Heart left ventricle (tissue), 16 donors: ENCODE measurements around the gene KERA. TPM values are rescaled to one million over a fixed set of nuclear protein-coding genes. Genes with fewer than 3 reads are reported as not detected.
A peak's percentile ranks its signal among the peaks of the same experiment; 100 is the strongest.
"Not testable (repeated sequence)": the region's sequence is repeated elsewhere in the genome, so short reads cannot be mapped to it uniquely, and the experiment has no call there.

Experiments
- ATAC-seq, 4 donors: fragments of 200-7000 bp; cut with Tn5 transposase; one replicate each; pipeline ENCODE4 v1.9.1; 2020 to 2022; ENCODE audit warnings: moderate library complexity in 4 of 4, mild to moderate bottlenecking in 3 of 4, moderate number of reproducible peaks in 1 of 4
- DNase-seq, 5 donors: peaks; one replicate each; pipeline ENCODE4 v3.0.0-alpha.2; 2020
- H3K27ac ChIP-seq, 12 donors: fragments of 200-600 bp; sonication (generic) in 4 of 12; one replicate each; pipeline versions ENCODE4 v1.5.0 to v1.8.0; 2016 to 2022; ENCODE audit warnings: mild to moderate bottlenecking in 2 of 12
- H3K27me3 ChIP-seq, 9 donors: fragments of 200-600 bp; sonication (generic) in 2 of 9; one replicate each; pipeline versions ENCODE4 v1.5.1 to v1.8.0; 2016 to 2022; ENCODE audit warnings: mild to moderate bottlenecking in 3 of 9
- H3K36me3 ChIP-seq, 9 donors: fragments of 200-600 bp; sonication (generic) in 2 of 9; one replicate each; pipeline versions ENCODE4 v1.5.0 to v1.8.0; 2018 to 2022; ENCODE audit warnings: mild to moderate bottlenecking in 2 of 9
- H3K4me1 ChIP-seq, 12 donors: fragments of 200-600 bp; sonication (generic) in 4 of 12; one replicate each; pipeline versions ENCODE4 v1.5.0 to v1.8.0; 2016 to 2022; ENCODE audit warnings: mild to moderate bottlenecking in 3 of 12
- H3K4me3 ChIP-seq, 12 donors: fragments of 200-600 bp; sonication (generic) in 4 of 12; one replicate each; pipeline versions ENCODE4 v1.5.0 to v1.8.0; 2017 to 2022; ENCODE audit warnings: mild to moderate bottlenecking in 9 of 12, moderate library complexity in 4 of 12
- H3K9me3 ChIP-seq, 12 donors: fragments of 200-600 bp; sonication (generic) in 4 of 12; one replicate each; pipeline versions ENCODE4 v1.5.0 to v1.8.0; 2016 to 2022; ENCODE audit warnings: mild to moderate bottlenecking in 1 of 12
- CTCF ChIP-seq, 12 donors: fragments of 200-600 bp; sonication (generic) in 4 of 12; IDR thresholded peaks; one replicate each; pipeline versions ENCODE4 v1.5.0 to v1.8.0; 2018 to 2022; ENCODE audit warnings: antibody characterized with exemption in 12 of 12, mild to moderate bottlenecking in 5 of 12
- POLR2A ChIP-seq, 2 donors: fragments of 450-650 bp; IDR thresholded peaks; one replicate each; pipeline ENCODE4 v1.6.1; 2017; ENCODE audit warnings: antibody characterized with exemption in 2 of 2, mild to moderate bottlenecking in 2 of 2, moderate library complexity in 2 of 2
- WGBS, 4 donors: extraction: QIAGEN DNeasy Blood & Tissue Kit in 2 of 4; methylation state at CpG; one replicate each; pipeline versions ENCODE4 v1.1.5 to v1.1.7; 2013 to 2018; 5-methylcytosine and 5-hydroxymethylcytosine counted together
- intact Hi-C, 10 donors: fragments of 100-400 bp; cut with DNase I; formaldehyde crosslinking; loops; one replicate each; pipeline versions ENCODE4 v1.11.1 to v1.14.2; 2022
- polyA plus RNA-seq, 2 donors: library from polyadenylated mRNA; stranded (reverse); fragments of 200-250 nt; gene quantifications; one replicate each; pipeline ENCODE4 v1.2.3, GENCODE V29; 2013
- total RNA-seq, 9 donors: library from RNA; depleted of rRNA in 2 of 9; stranded (reverse); fragments of >200 nt in 2 of 9; fragmentation: NEBNext Ultra II Directional in 3 of 9; extraction: Animal tissue kit (Norgen Biotek cat#: 25700) in 3 of 9; gene quantifications; one replicate each; pipeline versions ENCODE4 v1.1.0 to v1.2.4, GENCODE V29; 2016 to 2023
- donor health status: ischemic (EF 13 %, LVEDD 7.1; RV severe dilation, severe dysfunction).
- donor health status: healthy with polysubstance abuse.
- donor health status: DM: no; HTN: yes; CAD: no.
- donor health status: DM: no; HTN: no; CAD: no.
- donor health status: ischemic (EF 25% LVEDD 6.9; RV normal size, moderate dysfunction).
- donor health status: ischemic (EF 25% LVEDD 5.7; RV mildly dilated, moderate dysfunction).
- donor health status: healthy.
- donor health status: DM: yes; HTN: yes; CAD: no.
- donor health status: ischemic (EF 35%, LVEDD 5.7; RV mildly dilated, moderate dysfunction).
- donor health status: nonischemic (EF 11% LVEDD 7.7; RV severe dilation, severe dysfunction).
- donor health status: DM: yes; HTN: yes; CAD: no.
- donor health status: PGD.
- donor health status: ischemic (EF 29% LVEDD 5.4; RV normal size, mild dysfunction).
- donor health status: nonischemic (EF 23%, LVEDD 6.1; RV moderate dilation, normal function).

Gene KERA
- total and polyA plus RNA-seq, 11 donors, result not detected

GRCh38 chr12:91094957-91095356 is 37.1 kb upstream of the KERA start:
- H3K27ac ChIP-seq, result no peak overlapping the region
- DNase-seq (no peak), ATAC-seq (no peak)
- intact Hi-C loops, result loop anchor here in 1 of 10 donors (10.0 kb wide), 1 partner anchor 100 kb away; no protein-coding TSS in a partner anchor
- 74 to 92% (median 82%) methylated on average over 1 of the region's 1 CpG for WGBS, 4 donors
- peaks cover 0 to 22% (median 4%) of the 10 kb centered on the region in 12 donors for H3K9me3 ChIP-seq
- H3K36me3 ChIP-seq, result no peaks in the 10 kb centered on the region
- no peak overlapping the region for H3K4me3 ChIP-seq
- TF ChIP-seq CTCF (IDR thresholded peaks at IDR 0.05) (no peak), POLR2A (IDR thresholded peaks at IDR 0.05) (no peak)
- no peaks in the 10 kb centered on the region for H3K27me3 ChIP-seq
- peaks cover 0 to 3% (median 0%) of the 10 kb centered on the region in 12 donors for H3K4me1 ChIP-seq

- no peaks in the 10 kb centered on the region for H3K27me3 ChIP-seq
- peak overlapping the region in 3 of 12 donors; percentile 7 to 13 (median 9) for H3K4me3 ChIP-seq
- peaks cover 0 to 30% (median 10%) of the 10 kb centered on the region in 12 donors for H3K9me3 ChIP-seq
- intact Hi-C loops, result loop anchor here in 1 of 10 donors (10.0 kb wide), 1 partner anchor 99 kb away; no protein-coding TSS in a partner anchor
- TF ChIP-seq POLR2A (IDR thresholded peaks at IDR 0.05) (no peak), CTCF (IDR thresholded peaks at IDR 0.05) (no peak)
- no peak for DNase-seq
- no peak for ATAC-seq
- H3K27ac ChIP-seq, result no peak overlapping the region
- no peaks in the 10 kb centered on the region for H3K36me3 ChIP-seq
- H3K4me1 ChIP-seq, result peaks cover 0 to 3% (median 0%) of the 10 kb centered on the region in 12 donors
These were observed 36.3 kb upstream of the KERA start for GRCh38 chr12:91094032-91094662.

GRCh38 chr12:91093341-91093740 is 35.5 kb upstream of the KERA start:
- peak overlapping the region in 1 of 12 donors; percentile 30 for H3K27ac ChIP-seq
- intact Hi-C loops, result loop anchor here in 1 of 10 donors (10.0 kb wide), 1 partner anchor 99 kb away; no protein-coding TSS in a partner anchor
- WGBS, 4 donors, result 75 to 77% (median 76%) methylated on average over 4 of the region's 4 CpGs
- no peaks in the 10 kb centered on the region for H3K36me3 ChIP-seq
- peak overlapping the region in 3 of 12 donors; percentile 7 to 13 (median 9) for H3K4me3 ChIP-seq
- no peaks in the 10 kb centered on the region for H3K27me3 ChIP-seq
- ATAC-seq, result no peak
- DNase-seq, result no peak
- H3K9me3 ChIP-seq, result peaks cover 0 to 38% (median 12%) of the 10 kb centered on the region in 12 donors
- TF ChIP-seq CTCF (IDR thresholded peaks at IDR 0.05) (no peak), POLR2A (IDR thresholded peaks at IDR 0.05) (no peak)
- H3K4me1 ChIP-seq, result no peaks in the 10 kb centered on the region

GRCh38 chr12:91091916-91092715 is 34.3 kb upstream of the KERA start:
- ATAC-seq (no peak), DNase-seq (no peak)
- Histone ChIP-seq H3K36me3 (no peaks in the 10 kb centered on the region), H3K4me1 (no peaks in the 10 kb centered on the region), H3K9me3 (peaks cover 0 to 50% (median 14%) of the 10 kb centered on the region in 12 donors), H3K4me3 (no peak overlapping the region), H3K27ac (no peak overlapping the region), H3K27me3 (no peaks in the 10 kb centered on the region)
- intact Hi-C loops, result loop anchor here in 1 of 10 donors (10.0 kb wide), 1 partner anchor 97 kb away; no protein-coding TSS in a partner anchor
- WGBS, 4 donors, result 73 to 89% (median 75%) methylated on average over 5 to 6 of the region's 6 CpGs
- TF ChIP-seq CTCF (IDR thresholded peaks at IDR 0.05) (no peak), POLR2A (IDR thresholded peaks at IDR 0.05) (no peak)

GRCh38 chr12:91089953-91090352 is 32.1 kb upstream of the KERA start:
- intact Hi-C loops, result loop anchor here in 1 of 10 donors (10.0 kb wide), 1 partner anchor 95 kb away; no protein-coding TSS in a partner anchor
- not testable (repeated sequence) for ATAC-seq, DNase-seq

More at GRCh38 chr12:91089953-91090352, 32.1 kb upstream of the KERA start:
- not testable (repeated sequence) for H3K4me3 ChIP-seq, H3K4me1 ChIP-seq, H3K27me3 ChIP-seq, H3K27ac ChIP-seq, H3K36me3 ChIP-seq
- WGBS, 4 donors, result 84 to 90% (median 88%) methylated on average over 2 of the region's 2 CpGs
- H3K9me3 ChIP-seq, result peaks cover 0 to 43% (median 12%) of the 10 kb centered on the region in 12 donors
